Parathyroid adenoma (tissue), 2 donors: ENCODE results near the gene ELF5.

Experiments
- H2AFZ ChIP-seq: fragments of 300-600 bp; sonication (generic); one replicate; pipeline ENCODE4 v1.7.0; 2017; ENCODE audit warnings: antibody characterized with exemption, mild to moderate bottlenecking
- H3K27ac ChIP-seq: fragments of 300-600 bp; sonication (generic); one replicate; pipeline ENCODE4 v1.7.0; 2017
- H3K27me3 ChIP-seq: fragments of 300-600 bp; sonication (generic); one replicate; pipeline ENCODE4 v1.7.0; 2017; ENCODE audit warnings: low read length; ENCODE audit not compliant: control insufficient read depth, insufficient read depth
- H3K36me3 ChIP-seq: fragments of 300-600 bp; sonication (generic); one replicate; pipeline ENCODE4 v1.7.0; 2017; ENCODE audit warnings: low read length; ENCODE audit not compliant: control insufficient read depth, insufficient read depth
- H3K4me1 ChIP-seq: fragments of 300-600 bp; sonication (generic); one replicate; pipeline ENCODE4 v1.7.0; 2017; ENCODE audit warnings: control low read depth
- H3K4me2 ChIP-seq: fragments of 300-600 bp; sonication (generic); one replicate; pipeline ENCODE4 v1.7.0; 2017; ENCODE audit warnings: low read length
- H3K4me3 ChIP-seq: fragments of 300-600 bp; sonication (generic); one replicate; pipeline ENCODE4 v1.7.0; 2017; ENCODE audit warnings: low read depth, low read length
- H3K79me2 ChIP-seq: fragments of 300-600 bp; sonication (generic); one replicate; pipeline ENCODE4 v1.7.0; 2017; ENCODE audit warnings: control low read depth
- H3K9ac ChIP-seq: fragments of 300-600 bp; sonication (generic); one replicate; pipeline ENCODE4 v1.7.0; 2017; ENCODE audit warnings: mild to moderate bottlenecking
- H3K9me3 ChIP-seq: fragments of 300-600 bp; sonication (generic); one replicate; pipeline ENCODE4 v1.7.0; 2017; ENCODE audit warnings: low read length; ENCODE audit not compliant: control insufficient read depth
- TF ChIP-seq, protein P1 (sequence below): fragments of 300-600 bp; sonication (generic); IDR thresholded peaks from one replicate; pipeline ENCODE4 v1.7.0; 2017; ENCODE audit warnings: antibody characterized with exemption, mild to moderate bottlenecking
- donor health status: primary hyperparathyroidism.

The ELF5 gene

DNA sequence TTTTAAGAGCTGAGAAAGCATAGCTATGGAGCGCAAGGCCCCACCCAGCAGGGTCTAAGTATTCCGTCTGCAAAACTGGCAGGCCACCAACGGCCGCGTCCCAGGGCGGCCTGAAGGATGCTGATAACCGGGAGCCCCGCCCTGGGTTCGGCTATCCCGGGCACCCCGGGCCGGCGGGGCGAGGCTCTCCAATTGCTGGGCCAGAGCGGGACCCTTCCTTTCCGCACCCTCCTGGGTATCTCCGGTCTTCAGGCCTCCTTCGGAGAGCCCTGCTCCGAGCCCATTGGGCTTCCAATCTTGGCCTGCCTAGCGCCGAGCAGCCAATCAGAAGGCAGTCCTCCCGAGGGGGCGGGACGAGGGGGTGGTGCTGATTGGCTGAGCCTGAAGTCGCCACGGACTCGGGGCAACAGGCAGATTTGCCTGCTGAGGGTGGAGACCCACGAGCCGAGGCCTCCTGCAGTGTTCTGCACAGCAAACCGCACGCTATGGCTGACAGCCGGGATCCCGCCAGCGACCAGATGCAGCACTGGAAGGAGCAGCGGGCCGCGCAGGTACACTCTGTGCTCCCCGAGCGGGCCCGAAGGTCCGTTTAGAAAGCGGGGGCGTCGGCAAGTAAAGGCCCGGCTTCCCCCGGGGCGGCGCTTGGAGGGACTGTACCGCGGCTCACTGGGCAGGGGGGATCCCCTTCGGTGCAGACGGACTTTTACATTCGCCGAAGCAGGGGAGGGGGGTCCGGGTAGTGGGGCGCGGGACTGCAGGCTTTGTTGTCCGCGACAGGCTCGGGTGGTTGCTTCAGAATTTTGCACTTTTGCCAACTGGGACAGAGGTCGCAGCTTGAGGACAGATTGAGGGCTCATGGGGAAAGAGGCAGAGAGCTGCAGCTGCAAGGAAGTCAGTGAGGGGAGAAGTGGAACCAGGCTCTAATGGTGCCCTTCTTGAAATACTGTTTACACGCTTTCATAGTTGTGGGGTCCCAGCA is 74.8 kb downstream of the ELF5 start, which contains the start of gene CAT:
CAT (plus strand) TSS at position 406 of the 979 bp plus-strand sequence; CDS start at position 486, 80 bp downstream.
- peak within 1 kb of the TSS; percentile 90 for H3K4me3 ChIP-seq
- H3K36me3 ChIP-seq = no peaks in the 10 kb centered on the region
- H3K4me1 ChIP-seq = no peaks in the 10 kb centered on the region
- TF ChIP-seq, protein P1, sequence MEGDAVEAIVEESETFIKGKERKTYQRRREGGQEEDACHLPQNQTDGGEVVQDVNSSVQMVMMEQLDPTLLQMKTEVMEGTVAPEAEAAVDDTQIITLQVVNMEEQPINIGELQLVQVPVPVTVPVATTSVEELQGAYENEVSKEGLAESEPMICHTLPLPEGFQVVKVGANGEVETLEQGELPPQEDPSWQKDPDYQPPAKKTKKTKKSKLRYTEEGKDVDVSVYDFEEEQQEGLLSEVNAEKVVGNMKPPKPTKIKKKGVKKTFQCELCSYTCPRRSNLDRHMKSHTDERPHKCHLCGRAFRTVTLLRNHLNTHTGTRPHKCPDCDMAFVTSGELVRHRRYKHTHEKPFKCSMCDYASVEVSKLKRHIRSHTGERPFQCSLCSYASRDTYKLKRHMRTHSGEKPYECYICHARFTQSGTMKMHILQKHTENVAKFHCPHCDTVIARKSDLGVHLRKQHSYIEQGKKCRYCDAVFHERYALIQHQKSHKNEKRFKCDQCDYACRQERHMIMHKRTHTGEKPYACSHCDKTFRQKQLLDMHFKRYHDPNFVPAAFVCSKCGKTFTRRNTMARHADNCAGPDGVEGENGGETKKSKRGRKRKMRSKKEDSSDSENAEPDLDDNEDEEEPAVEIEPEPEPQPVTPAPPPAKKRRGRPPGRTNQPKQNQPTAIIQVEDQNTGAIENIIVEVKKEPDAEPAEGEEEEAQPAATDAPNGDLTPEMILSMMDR = no peak
- H3K9me3 ChIP-seq = no peaks in the 10 kb centered on the region
- no peaks in the 10 kb centered on the region for H3K27me3 ChIP-seq
- peaks cover 21% of the 10 kb centered on the region for H3K79me2 ChIP-seq
- peak within 1 kb of the TSS; percentile 76 for H3K4me2 ChIP-seq
- H3K9ac ChIP-seq = no peak within 1 kb of the TSS
- peak within 1 kb of the TSS; percentile 93 for H2AFZ ChIP-seq
- H3K27ac ChIP-seq = peak within 1 kb of the TSS; percentile 74

DNA sequence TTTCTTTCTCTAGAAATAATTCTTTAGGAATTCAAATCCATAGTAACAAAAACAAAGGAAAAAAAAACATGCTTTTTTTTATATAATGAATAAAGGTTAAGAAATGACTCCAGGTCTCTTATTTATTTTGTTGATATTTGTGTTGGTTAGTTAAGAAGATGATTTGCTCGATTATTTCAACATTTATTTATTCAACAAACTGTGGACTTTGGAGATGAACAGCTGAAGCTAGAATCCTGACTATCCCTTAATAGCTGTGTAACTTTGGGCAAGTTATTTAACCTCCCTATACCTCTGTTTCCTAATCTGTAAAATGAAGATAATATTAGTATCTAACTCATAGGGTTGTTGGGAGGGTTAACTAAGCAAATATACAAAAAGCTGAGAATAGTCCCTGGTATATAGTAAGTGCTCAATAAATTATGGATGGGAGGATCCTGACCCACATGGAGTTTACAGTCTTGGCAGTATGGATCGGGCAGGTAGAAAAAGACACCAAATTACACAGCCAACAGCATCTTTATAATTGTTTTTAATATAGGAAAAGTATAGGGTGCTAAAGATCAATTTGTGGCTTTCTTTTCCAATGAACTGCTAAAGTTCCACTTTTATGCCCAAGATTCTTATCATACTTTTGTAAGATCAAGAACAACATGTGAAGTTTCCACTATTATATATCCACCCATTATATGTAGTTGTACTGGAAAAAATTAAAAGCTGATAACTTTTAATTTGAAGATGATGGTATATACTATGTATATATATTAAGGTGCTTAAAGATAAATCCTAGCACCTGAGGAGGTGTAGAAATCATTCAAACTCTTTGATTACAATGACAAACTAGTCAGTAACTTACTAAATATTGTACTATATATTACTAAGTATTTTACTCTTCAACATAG is 76.1 kb downstream of the ELF5 start:
- H3K27ac ChIP-seq = no peak overlapping the region
- H3K9ac ChIP-seq = no peak overlapping the region
- peak overlapping the region; percentile 90 for H3K4me3 ChIP-seq
- H3K9me3 ChIP-seq = no peaks in the 10 kb centered on the region
- no peaks in the 10 kb centered on the region for H3K27me3 ChIP-seq
- H3K79me2 ChIP-seq = peaks cover 20% of the 10 kb centered on the region
- TF ChIP-seq, protein P1 = no peak
- no peaks in the 10 kb centered on the region for H3K4me1 ChIP-seq
- no peak overlapping the region for H2AFZ ChIP-seq
- no peak overlapping the region for H3K4me2 ChIP-seq
- no peaks in the 10 kb centered on the region for H3K36me3 ChIP-seq

DNA sequence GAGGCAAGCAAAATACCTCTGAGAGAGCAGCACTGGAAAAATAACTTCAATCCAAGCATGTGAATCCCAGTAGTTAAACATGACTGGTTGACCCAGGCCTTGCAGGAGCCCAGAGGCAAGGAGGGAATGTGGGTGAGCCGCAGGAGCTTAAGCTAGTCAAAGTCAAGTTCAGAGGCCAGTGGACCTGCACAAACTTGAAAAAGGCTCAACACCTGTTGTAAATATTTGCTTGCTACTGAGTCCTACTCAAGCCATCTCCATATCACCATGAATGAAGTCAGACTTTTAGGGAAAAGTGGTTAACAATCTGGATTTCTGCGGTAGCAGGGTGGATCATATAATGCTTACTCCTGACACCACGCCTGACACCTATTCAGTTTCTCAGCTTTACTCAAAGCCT is 79.7 kb downstream of the ELF5 start:
- no peaks in the 10 kb centered on the region for H3K79me2 ChIP-seq
- H3K27ac ChIP-seq = no peak overlapping the region
- no peaks in the 10 kb centered on the region for H3K36me3 ChIP-seq
- TF ChIP-seq, protein P1 = no peak
- no peak overlapping the region for H3K9ac ChIP-seq
- no peaks in the 10 kb centered on the region for H3K4me1 ChIP-seq
- H3K4me3 ChIP-seq = no peak overlapping the region
- H3K27me3 ChIP-seq = no peaks in the 10 kb centered on the region
- H2AFZ ChIP-seq = no peak overlapping the region
- H3K4me2 ChIP-seq = no peak overlapping the region
- H3K9me3 ChIP-seq = no peaks in the 10 kb centered on the region

DNA sequence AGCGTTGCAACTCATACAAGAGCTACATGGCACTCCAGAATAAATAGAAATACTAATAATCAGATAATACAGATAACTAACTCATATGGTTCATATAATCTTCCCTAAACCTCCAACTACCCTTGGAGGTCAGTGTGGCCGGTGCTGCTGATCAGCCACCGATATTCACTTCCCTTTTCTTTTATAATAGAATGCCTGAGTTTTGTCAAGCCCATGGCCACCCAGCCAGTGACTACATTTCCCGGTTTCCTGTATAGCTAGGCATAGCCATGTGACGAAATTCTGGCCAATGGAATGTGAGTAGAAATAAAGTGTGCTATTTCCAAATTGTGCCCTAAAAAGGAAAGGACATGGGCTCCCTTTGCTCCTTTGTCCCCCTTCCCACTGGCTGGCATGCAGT is 80.8 kb downstream of the ELF5 start:
- Histone ChIP-seq H3K27me3 (no peaks in the 10 kb centered on the region), H2AFZ (no peak overlapping the region), H3K27ac (no peak overlapping the region), H3K4me3 (no peak overlapping the region), H3K9ac (no peak overlapping the region), H3K4me2 (no peak overlapping the region), H3K4me1 (no peaks in the 10 kb centered on the region), H3K9me3 (no peaks in the 10 kb centered on the region), H3K36me3 (no peaks in the 10 kb centered on the region), H3K79me2 (no peaks in the 10 kb centered on the region)
- TF ChIP-seq, protein P1 = no peak
